Breast epithelium (tissue), 3 donors: Measurements from ENCODE around the gene ABAT.
"Not testable (repeated sequence)": the region's sequence is repeated elsewhere in the genome, so short reads cannot be mapped to it uniquely, and the experiment has no call there.

Experiments used
- POLR2A ChIP-seq: fragments of 450-650 bp; IDR thresholded peaks from one replicate; pipeline ENCODE4 v1.6.1; 2016; ENCODE audit warnings: antibody characterized with exemption, mild to moderate bottlenecking, moderate library complexity
- POLR2AphosphoS5 ChIP-seq, 3 donors: sonication (generic); formaldehyde crosslinking; IDR thresholded peaks; one replicate each; pipeline ENCODE4 v1.6.1; 2017; ENCODE audit warnings: antibody characterized with exemption in 3 of 3
- TF ChIP-seq, protein P1 (sequence below), 3 donors: fragments of 450-650 bp; IDR thresholded peaks; one replicate each; pipeline ENCODE4 v1.5.1; 2016 to 2017; ENCODE audit warnings: antibody characterized with exemption in 3 of 3, mild to moderate bottlenecking in 3 of 3, moderate library complexity in 3 of 3

DNA sequence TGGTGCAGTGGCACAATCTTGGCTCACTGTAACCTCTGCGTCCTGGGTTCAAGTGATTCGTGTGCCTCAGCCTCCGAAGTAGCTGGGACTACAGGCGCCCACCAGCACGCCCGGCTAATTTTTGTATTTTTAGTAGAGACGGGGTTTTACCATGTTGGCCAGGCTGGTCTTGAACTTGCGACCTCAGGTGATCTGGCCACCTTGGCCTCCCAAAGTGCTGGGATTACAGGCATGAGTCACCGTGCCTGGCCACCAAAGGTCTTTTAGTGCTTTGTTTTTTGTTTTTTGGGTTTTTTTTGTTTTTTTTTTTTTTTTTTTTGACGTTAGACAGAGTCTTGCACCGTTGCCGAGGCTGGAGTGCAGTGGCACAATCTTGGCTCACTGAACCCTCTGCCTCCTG is 129.3 kb downstream of the ABAT start:
- TF ChIP-seq, protein P1, sequence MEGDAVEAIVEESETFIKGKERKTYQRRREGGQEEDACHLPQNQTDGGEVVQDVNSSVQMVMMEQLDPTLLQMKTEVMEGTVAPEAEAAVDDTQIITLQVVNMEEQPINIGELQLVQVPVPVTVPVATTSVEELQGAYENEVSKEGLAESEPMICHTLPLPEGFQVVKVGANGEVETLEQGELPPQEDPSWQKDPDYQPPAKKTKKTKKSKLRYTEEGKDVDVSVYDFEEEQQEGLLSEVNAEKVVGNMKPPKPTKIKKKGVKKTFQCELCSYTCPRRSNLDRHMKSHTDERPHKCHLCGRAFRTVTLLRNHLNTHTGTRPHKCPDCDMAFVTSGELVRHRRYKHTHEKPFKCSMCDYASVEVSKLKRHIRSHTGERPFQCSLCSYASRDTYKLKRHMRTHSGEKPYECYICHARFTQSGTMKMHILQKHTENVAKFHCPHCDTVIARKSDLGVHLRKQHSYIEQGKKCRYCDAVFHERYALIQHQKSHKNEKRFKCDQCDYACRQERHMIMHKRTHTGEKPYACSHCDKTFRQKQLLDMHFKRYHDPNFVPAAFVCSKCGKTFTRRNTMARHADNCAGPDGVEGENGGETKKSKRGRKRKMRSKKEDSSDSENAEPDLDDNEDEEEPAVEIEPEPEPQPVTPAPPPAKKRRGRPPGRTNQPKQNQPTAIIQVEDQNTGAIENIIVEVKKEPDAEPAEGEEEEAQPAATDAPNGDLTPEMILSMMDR (IDR thresholded peaks at IDR 0.05), result not testable (repeated sequence)
- TF ChIP-seq POLR2AphosphoS5 (IDR thresholded peaks at IDR 0.05); POLR2A: not testable (repeated sequence)
